Activated CD8-positive, alpha-beta memory T cell treated with anti-CD3 and anti-CD28 coated beads, Interleukin-2, amount 50 U/mL, for 1 hour (primary cell): ENCODE data around the gene ZBTB18.
"Not testable (repeated sequence)": the region's sequence is repeated elsewhere in the genome, so short reads cannot be mapped to it uniquely, and the experiment has no call there.

Source experiments
- DNase-seq: peaks from one replicate; pipeline ENCODE4 v3.0.0-alpha.2; 2020; ENCODE audit errors: extremely low read depth

Gene ZBTB18

DNA sequence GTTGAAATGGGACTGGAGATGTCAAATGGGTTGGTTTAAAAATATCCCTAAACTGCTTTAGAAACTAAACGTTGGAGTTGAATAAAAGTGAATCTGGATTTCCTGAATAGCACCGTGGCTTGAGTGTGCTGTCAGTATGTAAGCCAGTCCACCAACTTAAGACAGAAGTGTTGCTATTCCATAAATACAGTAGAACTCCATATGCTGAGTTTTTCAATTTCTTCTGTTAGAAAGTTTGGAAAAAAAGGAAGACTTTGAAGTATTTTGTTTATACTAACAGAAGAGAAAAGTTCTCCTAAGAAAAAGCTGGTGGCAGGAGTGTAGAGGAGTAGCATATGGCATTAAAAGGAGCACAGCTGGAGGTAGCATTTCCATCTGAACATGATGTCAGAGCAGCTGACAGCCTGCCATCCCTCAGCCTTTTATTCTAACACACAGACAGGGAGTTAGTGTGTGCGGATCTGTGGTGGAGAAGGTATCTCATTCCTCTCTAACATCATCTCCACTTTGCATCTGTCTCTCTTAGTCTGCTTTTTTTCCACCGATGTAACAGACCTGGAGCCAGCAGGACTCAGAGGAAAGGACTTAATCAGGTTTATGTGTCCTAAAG, at the start of gene ZBTB18:
Gene ZBTB18, plus strand, starts transcription at position 449 of the 610 bp plus-strand sequence. Its CDS starts 149 bp downstream, at position 598.
- DNase-seq, result no peak

GRCh38 chr1:244002721-244003120, 48.4 kb upstream of the ZBTB18 start:
- DNase-seq, result no peak

DNA sequence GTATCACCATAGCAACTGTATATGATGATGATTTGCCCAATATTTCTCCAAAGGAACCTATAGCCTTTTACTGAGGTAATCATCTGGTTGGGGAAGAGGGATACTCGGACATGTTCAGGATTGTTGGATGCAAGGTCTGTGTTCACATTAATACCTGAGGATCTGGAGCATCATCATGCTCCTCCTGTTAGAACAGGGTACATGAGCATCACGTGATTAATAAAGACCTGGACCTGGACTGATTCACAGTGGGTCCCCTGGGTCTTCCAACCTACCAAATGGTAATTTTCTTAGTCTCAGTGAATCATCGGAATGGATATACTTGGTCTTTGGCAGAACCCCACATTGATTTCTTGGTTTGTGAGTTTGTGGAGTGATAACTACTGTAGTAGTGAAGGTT, 45.6 kb upstream of the ZBTB18 start:
- DNase-seq, result no peak

- no peak for DNase-seq
These were observed 44.6 kb upstream of the ZBTB18 start for GRCh38 chr1:244006381-244006901.

DNA sequence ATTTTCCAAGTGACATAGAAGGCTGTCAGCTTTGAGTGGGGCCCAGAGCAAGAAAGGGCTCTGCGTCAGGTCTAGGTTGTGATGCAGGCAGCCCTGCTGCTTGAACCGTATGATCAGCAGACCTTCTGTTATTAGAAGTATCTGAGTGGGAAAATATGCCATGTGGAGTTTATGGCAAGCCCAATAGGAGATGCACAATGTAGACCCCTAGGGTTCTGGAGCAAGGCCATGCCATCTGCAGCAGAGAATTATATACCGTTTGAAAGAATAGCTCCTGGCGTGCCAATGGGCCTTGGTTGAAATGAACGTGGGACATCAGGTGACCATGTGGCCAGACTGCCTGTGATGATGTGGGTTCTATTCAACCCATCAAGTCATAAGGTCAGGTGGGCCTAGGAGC, 44.1 kb upstream of the ZBTB18 start:
- no peak for DNase-seq

- no peak for DNase-seq
These were observed 40.9 kb upstream of the ZBTB18 start for GRCh38 chr1:244010191-244010590.

- no peak for DNase-seq
These were observed 40.4 kb upstream of the ZBTB18 start for GRCh38 chr1:244010703-244011123.

DNA sequence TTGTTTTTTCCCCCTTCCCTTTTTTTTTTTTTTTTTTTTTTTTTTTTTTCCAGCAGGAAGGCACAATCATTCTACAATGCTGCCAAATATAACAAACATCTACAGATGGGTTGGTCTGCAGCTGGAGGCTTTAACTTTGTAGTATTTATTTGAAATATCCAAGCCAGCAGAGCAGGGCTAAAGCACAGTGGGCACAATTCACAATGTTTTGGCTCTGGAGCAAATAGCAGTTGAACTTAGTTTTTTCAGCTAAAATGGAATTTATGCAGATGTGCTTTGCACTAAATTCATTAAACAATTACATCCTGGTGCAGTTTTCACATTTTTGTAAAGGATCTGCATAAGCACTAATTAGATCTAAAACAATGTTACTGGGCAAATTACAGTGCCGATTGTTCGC, 39.8 kb upstream of the ZBTB18 start:
- no peak for DNase-seq

DNA sequence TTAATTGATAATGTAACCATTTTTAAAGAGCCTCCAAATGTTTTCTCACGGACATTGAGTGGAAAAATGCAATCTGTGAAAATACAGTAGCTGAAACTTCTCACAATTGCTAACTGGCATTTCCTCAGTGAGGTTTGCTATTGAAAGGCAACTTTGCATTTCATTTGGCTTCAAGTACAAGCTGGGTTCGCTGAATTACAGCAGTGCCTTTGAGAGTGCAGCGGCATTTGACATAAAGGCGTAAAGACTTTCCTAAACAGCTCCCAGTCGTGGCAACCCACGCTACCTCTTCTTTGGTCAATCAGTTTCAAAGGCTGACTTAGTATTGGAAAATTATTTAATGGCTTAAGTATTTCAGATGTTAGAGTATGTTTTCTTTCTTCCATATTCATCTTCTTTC, 39.3 kb upstream of the ZBTB18 start:
- no peak for DNase-seq

- no peak for DNase-seq
These were observed 38.9 kb upstream of the ZBTB18 start for GRCh38 chr1:244012202-244012601.

DNA sequence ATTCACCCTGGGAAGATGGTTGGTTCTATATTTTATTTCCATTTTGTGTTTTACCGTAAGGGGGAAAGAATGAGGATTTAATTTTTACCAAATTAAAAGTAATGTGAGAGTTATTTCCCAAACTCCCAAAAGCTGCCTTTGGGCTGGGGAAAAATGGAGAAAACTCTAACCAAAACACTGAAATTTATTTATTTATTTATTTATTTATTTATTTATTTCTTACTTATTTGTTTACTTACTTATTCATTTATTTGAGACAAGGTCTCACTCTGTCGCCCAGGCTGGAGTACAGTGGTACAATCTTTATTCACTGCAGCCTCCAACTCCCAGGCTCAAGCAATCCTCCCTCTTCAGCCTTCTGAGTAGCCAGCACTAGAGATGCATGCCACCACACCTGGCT, 38.0 kb upstream of the ZBTB18 start:
- no peak for DNase-seq

DNA sequence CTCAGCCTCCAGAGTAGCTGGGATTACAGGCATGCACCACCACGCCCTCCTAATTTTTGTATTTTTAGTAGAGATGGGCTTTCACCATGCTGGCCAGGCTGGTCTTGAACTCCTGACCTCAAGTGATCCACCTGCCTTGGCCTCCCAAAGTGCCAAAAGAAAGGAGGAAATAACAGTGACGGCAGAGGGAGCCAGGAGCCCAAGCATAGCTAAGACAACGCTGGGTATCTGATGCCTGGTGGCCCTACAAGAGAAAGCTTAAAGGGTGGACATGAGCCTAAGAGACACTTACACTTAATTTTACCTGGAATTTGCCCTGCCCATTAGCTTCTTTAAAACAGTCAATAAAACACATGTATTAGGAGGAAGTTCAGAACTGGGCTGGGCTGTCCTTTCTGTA, 36.2 kb upstream of the ZBTB18 start:
- DNase-seq, result not testable (repeated sequence)

- DNase-seq, result no peak
These were observed 31.0 kb upstream of the ZBTB18 start for GRCh38 chr1:244019982-244020485.

- no peak for DNase-seq
These were observed 29.7 kb upstream of the ZBTB18 start for GRCh38 chr1:244021427-244021826.

DNA sequence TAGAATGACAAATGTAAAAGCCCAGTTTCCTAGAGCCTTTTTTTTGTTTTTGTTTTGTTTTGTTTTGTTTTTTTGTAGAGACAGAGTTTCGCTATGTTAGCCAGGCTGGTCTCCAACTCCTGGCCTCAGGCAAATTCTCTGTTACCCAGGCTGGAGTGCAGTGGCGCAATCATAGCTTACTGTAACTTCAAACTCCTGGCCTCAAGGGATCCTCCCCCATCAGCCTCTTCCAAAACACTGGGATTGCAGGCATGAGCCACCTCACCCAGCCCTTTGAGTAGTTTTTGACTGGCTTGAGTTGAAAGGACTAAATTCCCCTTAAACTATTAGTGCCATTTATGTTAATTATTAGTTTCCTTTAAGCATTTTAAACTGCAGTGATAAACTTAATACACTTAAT, 28.8 kb upstream of the ZBTB18 start:
- no peak for DNase-seq

- no peak for DNase-seq
These were observed 28.1 kb upstream of the ZBTB18 start for GRCh38 chr1:244022864-244023440.

DNA sequence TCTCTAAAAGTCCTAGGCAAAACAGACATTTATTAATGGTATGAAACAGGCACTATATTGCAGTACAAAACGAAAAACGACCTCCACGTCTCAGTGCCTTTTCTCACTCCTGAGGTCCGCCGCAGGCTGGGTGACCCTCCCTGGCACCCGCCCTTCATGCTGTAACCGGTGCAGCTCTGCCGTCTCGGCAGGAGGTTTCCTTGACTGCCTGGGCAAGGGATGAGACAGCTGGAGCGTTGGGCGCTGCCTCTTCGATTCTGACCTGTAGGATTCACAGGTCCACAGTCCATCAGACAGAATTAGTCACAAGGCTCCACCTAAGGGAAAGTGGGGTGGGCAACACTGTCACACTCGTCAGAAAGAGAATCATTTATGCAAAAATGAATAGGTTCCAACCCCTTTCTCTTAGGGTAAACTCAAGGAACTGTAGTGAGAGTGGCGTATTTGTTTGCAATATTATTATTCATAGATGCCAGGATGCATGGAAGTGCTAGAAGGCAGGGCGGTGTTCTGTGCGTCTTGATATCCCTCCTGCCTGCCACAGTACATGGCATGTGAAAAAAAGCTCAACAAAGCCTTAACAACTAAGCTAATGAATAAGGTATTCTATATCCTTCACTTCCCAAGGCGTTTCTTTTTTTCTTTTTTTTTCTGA, 23.5 kb upstream of the ZBTB18 start:
- no peak for DNase-seq

DNA sequence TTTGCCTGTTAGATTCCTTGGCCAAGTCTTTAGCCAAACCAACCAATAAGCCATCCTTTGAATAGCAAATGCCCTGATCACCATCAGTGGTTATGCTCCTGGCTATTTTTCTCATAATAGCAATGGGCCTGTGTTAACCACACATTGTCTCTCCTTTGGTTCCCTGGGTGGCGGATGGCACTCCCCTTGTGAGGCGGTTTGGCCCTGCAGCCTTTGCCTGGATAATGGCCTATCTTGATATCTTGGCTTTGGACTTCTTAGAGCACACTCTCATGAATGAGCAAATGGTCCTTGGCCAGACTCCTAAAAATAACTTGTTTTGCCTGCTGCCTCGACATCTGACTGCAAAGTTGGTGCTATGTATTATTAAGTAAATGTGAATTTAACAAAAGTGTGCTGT, 22.4 kb upstream of the ZBTB18 start:
- DNase-seq, result no peak

GRCh38 chr1:244029124-244029523, 22.0 kb upstream of the ZBTB18 start:
- DNase-seq, result no peak

GRCh38 chr1:244030481-244031040, 20.5 kb upstream of the ZBTB18 start:
- no peak for DNase-seq

DNA sequence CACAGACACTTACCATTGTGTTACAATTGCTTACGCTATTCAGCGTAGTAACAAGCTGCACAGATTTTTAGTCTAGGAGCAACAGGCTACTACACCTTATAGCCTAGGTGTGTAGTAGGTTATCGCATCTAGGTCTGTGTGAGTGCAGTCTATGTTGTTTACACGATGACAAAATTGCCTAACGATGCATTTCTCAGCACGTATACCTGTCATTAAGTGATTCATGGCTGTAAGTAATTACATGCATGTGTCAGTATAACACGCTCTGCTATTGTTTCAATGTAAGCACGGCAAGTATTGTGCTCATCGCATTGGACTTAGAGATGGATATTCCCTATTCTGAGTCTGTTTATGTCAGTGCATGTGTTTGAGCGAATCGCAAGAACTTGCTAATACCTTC, 15.7 kb upstream of the ZBTB18 start:
- no peak for DNase-seq

DNA sequence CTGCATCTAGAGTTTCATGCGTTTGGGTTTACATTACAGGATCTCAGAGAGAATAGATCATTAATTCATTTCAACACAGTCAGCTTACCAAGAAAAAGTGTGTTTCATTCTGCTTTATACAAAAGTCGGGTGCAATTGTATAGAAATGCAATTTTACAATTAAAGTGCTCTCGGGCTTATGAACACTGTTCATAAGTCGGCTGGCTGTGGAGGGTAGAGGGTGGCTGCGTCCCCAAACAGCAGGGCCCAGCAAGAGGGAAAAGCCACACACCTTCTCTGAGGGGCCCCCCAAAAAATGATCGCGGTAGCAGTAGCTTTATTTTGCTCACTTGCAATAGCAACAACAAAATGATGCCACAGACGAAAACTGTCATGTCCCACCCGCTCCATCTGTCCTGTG, 13.8 kb upstream of the ZBTB18 start:
- DNase-seq, result no peak
